ENCODE data around the gene MUC6. TPM values are rescaled to one million over a fixed set of nuclear protein-coding genes. Genes with fewer than 3 reads are reported as not detected.
A peak's percentile ranks its signal among the peaks of the same experiment; 100 is the strongest.

Gene MUC6
- total and polyA plus RNA-seq, 10 of the 15 experiments (the other 5 are each of a cell fraction or from before 2014, with no cell fraction given): 0.03 TPM; not detected in 8

DNA sequence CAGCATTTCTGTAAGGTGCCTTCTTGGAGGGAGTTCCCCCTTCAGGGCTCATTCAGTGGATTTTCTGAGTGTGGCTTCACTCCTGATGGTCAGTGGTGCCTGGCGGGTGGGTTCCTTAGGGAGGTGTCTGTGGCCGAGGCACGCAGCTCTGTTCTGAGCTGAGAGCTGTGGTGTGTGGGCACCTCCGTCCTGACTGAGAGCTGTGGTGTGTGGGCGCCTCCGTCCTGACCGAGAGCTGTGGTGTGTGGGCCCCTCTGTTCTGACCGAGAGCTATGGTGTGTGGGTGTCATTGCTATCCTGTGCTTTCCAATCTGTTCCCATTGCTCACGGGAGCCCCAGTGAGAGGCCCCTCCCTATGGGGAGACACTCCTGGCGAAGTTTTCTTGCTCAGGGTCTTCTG lies 39.8 kb downstream of the MUC6 start (continued):
- TF ChIP-seq, protein P1, sequence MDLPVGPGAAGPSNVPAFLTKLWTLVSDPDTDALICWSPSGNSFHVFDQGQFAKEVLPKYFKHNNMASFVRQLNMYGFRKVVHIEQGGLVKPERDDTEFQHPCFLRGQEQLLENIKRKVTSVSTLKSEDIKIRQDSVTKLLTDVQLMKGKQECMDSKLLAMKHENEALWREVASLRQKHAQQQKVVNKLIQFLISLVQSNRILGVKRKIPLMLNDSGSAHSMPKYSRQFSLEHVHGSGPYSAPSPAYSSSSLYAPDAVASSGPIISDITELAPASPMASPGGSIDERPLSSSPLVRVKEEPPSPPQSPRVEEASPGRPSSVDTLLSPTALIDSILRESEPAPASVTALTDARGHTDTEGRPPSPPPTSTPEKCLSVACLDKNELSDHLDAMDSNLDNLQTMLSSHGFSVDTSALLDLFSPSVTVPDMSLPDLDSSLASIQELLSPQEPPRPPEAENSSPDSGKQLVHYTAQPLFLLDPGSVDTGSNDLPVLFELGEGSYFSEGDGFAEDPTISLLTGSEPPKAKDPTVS (IDR thresholded peaks at IDR 0.05; ENCODE audit: low read depth, low read length): no peak
- TF ChIP-seq SPI1 (IDR thresholded peaks at IDR 0.05; ENCODE audit: borderline replicate concordance, insufficient read depth, low read depth, low read length): no peak
- TF ChIP-seq, protein P2, sequence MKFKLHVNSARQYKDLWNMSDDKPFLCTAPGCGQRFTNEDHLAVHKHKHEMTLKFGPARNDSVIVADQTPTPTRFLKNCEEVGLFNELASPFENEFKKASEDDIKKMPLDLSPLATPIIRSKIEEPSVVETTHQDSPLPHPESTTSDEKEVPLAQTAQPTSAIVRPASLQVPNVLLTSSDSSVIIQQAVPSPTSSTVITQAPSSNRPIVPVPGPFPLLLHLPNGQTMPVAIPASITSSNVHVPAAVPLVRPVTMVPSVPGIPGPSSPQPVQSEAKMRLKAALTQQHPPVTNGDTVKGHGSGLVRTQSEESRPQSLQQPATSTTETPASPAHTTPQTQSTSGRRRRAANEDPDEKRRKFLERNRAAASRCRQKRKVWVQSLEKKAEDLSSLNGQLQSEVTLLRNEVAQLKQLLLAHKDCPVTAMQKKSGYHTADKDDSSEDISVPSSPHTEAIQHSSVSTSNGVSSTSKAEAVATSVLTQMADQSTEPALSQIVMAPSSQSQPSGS (IDR thresholded peaks at IDR 0.05; ENCODE audit: low read length): no peak
- no peak for TF ChIP-seq TCF7 (IDR thresholded peaks at IDR 0.05; ENCODE audit: borderline replicate concordance)
- TF ChIP-seq POLR2AphosphoS2 (IDR thresholded peaks at IDR 0.05; ENCODE audit: low read depth, low read length): no peak
- TF ChIP-seq JUNB (IDR thresholded peaks at IDR 0.05): no peak
- TF ChIP-seq, protein P3, sequence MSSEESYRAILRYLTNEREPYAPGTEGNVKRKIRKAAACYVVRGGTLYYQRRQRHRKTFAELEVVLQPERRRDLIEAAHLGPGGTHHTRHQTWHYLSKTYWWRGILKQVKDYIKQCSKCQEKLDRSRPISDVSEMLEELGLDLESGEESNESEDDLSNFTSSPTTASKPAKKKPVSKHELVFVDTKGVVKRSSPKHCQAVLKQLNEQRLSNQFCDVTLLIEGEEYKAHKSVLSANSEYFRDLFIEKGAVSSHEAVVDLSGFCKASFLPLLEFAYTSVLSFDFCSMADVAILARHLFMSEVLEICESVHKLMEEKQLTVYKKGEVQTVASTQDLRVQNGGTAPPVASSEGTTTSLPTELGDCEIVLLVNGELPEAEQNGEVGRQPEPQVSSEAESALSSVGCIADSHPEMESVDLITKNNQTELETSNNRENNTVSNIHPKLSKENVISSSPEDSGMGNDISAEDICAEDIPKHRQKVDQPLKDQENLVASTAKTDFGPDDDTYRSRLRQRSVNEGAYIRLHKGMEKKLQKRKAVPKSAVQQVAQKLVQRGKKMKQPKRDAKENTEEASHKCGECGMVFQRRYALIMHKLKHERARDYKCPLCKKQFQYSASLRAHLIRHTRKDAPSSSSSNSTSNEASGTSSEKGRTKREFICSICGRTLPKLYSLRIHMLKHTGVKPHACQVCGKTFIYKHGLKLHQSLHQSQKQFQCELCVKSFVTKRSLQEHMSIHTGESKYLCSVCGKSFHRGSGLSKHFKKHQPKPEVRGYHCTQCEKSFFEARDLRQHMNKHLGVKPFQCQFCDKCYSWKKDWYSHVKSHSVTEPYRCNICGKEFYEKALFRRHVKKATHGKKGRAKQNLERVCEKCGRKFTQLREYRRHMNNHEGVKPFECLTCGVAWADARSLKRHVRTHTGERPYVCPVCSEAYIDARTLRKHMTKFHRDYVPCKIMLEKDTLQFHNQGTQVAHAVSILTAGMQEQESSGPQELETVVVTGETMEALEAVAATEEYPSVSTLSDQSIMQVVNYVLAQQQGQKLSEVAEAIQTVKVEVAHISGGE (CRISPR knock-in tag; IDR thresholded peaks at IDR 0.05): no peak
- no peak for TF ChIP-seq SMAD1 (IDR thresholded peaks at IDR 0.05; ENCODE audit: low read depth, partially characterized antibody)
- TF ChIP-seq ZNF217 (IDR thresholded peaks at IDR 0.05): no peak
- TF ChIP-seq BHLHE40 (IDR thresholded peaks at IDR 0.05; ENCODE audit: borderline replicate concordance in 1 of 2, low read depth in 2 of 2, low read length in 1 of 2): peak in 1 of 2 experiments; percentile 54; a peak in 2 of 4 replicates
- TF ChIP-seq KLF5 (IDR thresholded peaks at IDR 0.05; ENCODE audit: partially characterized antibody): no peak
- TF ChIP-seq, protein P4, sequence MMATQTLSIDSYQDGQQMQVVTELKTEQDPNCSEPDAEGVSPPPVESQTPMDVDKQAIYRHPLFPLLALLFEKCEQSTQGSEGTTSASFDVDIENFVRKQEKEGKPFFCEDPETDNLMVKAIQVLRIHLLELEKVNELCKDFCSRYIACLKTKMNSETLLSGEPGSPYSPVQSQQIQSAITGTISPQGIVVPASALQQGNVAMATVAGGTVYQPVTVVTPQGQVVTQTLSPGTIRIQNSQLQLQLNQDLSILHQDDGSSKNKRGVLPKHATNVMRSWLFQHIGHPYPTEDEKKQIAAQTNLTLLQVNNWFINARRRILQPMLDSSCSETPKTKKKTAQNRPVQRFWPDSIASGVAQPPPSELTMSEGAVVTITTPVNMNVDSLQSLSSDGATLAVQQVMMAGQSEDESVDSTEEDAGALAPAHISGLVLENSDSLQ (IDR thresholded peaks at IDR 0.05): no peak
- TF ChIP-seq SREBF2 (IDR thresholded peaks at IDR 0.05; ENCODE audit: low read length): no peak
- no peak for TF ChIP-seq CEBPB (IDR thresholded peaks at IDR 0.05; ENCODE audit: borderline replicate concordance in 1 of 2, low read depth in 2 of 2, low read length in 2 of 2)
- no peak for TF ChIP-seq JUND (IDR thresholded peaks at IDR 0.05; ENCODE audit: low read depth, low read length)
- no peak for TF ChIP-seq ZNF384 (IDR thresholded peaks at IDR 0.05; ENCODE audit: borderline replicate concordance, low read depth, low read length)
- peak; percentile 73 for TF ChIP-seq RUNX3 (IDR thresholded peaks at IDR 0.05; ENCODE audit: low read length)
- TF ChIP-seq STAT3 (IDR thresholded peaks at IDR 0.05; ENCODE audit: low read depth, low read length): no peak
- no peak for TF ChIP-seq ESRRA (IDR thresholded peaks at IDR 0.05; ENCODE audit: low read length)
- TF ChIP-seq CBFB (IDR thresholded peaks at IDR 0.05; ENCODE audit: low read depth): no peak
- no peak for TF ChIP-seq CBX3 (IDR thresholded peaks at IDR 0.05; ENCODE audit: borderline replicate concordance, low read depth)
- peak; percentile 20 for TF ChIP-seq SP1 (IDR thresholded peaks at IDR 0.05; ENCODE audit: low read depth, low read length)
- TF ChIP-seq, protein P5, sequence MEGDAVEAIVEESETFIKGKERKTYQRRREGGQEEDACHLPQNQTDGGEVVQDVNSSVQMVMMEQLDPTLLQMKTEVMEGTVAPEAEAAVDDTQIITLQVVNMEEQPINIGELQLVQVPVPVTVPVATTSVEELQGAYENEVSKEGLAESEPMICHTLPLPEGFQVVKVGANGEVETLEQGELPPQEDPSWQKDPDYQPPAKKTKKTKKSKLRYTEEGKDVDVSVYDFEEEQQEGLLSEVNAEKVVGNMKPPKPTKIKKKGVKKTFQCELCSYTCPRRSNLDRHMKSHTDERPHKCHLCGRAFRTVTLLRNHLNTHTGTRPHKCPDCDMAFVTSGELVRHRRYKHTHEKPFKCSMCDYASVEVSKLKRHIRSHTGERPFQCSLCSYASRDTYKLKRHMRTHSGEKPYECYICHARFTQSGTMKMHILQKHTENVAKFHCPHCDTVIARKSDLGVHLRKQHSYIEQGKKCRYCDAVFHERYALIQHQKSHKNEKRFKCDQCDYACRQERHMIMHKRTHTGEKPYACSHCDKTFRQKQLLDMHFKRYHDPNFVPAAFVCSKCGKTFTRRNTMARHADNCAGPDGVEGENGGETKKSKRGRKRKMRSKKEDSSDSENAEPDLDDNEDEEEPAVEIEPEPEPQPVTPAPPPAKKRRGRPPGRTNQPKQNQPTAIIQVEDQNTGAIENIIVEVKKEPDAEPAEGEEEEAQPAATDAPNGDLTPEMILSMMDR (IDR thresholded peaks at IDR 0.05 in 2 of 3, conservative IDR thresholded peaks at IDR 0.05 in 1 of 3; ENCODE audit: control insufficient read depth in 2 of 3, extremely low read depth in 1 of 3, insufficient read depth in 1 of 3, low read depth in 3 of 3, low read length in 3 of 3): no peak
